G401.6 (cell line): ENCODE measurements around the gene TMEM72.

ENCODE experiments used
- FAIRE-seq: peaks from 2 replicates; lab custom pipeline; 2012; peaks lifted over from hg19 to GRCh38; lab: Jason Lieb, UNC

The TMEM72 gene

DNA sequence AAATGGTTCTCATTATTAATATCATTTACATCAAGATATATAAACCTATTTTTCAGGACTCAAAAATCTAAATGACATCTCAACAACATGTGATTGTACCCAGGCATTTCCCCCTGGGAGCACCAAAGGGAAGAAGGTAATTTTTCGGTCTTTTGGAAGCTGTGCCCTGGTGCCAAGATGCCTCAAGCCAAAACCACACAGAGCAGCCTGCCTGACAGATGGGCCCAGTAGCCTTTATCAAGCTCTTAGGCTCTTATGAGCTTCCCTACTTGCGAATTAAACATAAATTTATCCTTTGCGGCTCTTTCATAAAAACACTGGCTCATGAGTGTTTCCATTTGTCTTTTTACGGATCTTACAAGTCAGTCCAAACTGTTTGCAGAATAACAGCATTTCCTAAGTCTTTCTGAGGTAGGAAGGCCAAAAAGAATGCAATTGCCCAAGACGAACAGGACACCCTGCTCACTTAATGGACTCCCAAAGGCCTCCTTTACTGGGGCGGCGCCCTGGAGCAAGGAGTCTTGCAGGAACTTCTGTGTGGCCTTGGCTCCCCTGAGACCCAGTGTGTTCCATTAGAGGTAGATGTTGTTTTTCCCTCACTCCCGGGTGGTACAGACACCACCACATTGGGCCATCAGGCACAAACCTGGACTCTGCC lies 44.4 kb downstream of the TMEM72 start:
- no peak for FAIRE-seq

GRCh38 chr10:44956226-44956625 lies 45.1 kb downstream of the TMEM72 start:
- FAIRE-seq, result no peak

- FAIRE-seq, result no peak
These were observed 45.9 kb downstream of the TMEM72 start for GRCh38 chr10:44956717-44957706.

DNA sequence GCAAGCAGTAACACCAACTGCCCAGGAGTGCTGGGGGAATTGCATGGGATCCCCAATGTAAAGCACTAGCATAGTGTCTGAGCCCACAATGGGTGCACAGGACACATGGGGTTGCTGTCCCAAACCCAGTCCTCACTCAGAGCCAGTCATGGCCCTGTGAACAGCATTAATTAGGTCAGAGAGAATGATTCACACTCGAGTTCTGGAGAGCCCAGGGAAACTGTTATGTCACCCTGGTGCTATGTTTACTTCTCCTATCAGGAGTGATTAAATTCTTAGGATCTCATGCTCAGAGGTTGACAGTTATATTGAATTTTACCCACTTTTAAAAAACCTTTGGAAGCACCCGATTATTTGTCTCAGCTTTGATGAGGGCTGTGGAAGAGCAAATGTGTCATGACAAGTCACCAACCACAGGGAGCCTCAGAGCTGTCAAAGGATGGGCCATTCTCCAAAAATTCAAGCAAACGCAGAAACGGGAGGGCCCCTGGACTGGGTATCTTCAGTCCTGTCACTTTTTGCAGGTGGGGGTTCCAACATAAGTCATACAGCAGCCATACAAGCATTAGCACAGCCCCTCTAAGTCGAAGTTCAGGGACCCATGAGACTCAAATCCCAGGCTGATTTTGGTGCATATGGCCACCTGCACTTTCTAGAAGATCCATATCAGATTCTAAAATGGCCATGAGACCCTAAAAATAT lies 47.2 kb downstream of the TMEM72 start:
- FAIRE-seq, result no peak

- no peak for FAIRE-seq
These were observed 47.7 kb downstream of the TMEM72 start for GRCh38 chr10:44958898-44959246.

- FAIRE-seq, result no peak
These were observed 48.3 kb downstream of the TMEM72 start, which contains the start of gene RASSF4 for GRCh38 chr10:44959247-44960087. Gene RASSF4 (plus strand): TSS chr10:44959802. CDS start chr10:44970203, 10,401 bp downstream.

- FAIRE-seq, result no peak
These were observed 48.9 kb downstream of the TMEM72 start for GRCh38 chr10:44960088-44960460.

GRCh38 chr10:44960482-44961229 lies 49.5 kb downstream of the TMEM72 start:
- no peak for FAIRE-seq

GRCh38 chr10:44961230-44961571 lies 50.1 kb downstream of the TMEM72 start:
- no peak for FAIRE-seq

- FAIRE-seq, result no peak
These were observed 51.0 kb downstream of the TMEM72 start for GRCh38 chr10:44961931-44962750.

- FAIRE-seq, result no peak
These were observed 52.0 kb downstream of the TMEM72 start for GRCh38 chr10:44962870-44963738.

GRCh38 chr10:44963772-44964633 lies 52.9 kb downstream of the TMEM72 start:
- no peak for FAIRE-seq

DNA sequence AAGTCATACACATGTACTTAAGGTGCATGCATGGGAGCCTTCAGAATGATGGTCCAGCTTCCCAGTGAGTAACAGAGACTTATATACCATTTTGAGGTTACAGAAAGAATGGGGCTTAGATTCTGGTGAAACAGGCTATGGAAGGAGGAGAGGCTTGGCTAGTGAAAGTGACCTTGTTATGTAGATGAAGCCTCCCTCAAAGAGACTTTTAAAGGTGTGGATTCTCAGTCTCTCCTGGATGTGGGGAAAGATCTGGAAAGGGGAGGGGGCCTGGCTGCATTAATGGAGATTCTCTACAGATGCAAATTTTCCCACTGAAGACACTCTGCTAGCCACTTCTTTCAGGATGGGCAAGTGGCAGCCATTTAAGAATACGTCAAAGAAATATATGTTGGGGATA lies 54.0 kb downstream of the TMEM72 start:
- no peak for FAIRE-seq

DNA sequence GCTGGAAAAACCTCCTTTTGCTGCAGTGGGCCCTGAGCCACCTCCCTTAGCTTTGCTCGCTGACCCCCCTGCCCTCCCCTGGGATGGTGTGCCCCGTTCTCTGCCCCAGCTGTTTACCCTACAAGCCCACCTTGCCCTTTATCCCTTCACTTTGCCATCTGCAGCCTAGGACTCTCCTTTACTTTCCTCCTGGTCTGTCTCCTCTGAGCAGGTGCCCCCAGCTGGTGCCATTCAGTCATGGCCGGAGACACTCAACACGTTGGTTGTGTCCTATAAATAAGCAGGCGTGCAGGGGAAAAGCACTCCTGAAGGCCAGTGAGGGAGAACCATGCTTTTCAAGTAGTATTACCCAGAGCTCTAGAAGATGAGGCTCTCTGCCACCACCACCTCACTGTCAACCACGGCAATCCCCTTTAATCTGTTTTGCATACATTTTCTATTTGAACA lies 54.5 kb downstream of the TMEM72 start:
- FAIRE-seq, result no peak

DNA sequence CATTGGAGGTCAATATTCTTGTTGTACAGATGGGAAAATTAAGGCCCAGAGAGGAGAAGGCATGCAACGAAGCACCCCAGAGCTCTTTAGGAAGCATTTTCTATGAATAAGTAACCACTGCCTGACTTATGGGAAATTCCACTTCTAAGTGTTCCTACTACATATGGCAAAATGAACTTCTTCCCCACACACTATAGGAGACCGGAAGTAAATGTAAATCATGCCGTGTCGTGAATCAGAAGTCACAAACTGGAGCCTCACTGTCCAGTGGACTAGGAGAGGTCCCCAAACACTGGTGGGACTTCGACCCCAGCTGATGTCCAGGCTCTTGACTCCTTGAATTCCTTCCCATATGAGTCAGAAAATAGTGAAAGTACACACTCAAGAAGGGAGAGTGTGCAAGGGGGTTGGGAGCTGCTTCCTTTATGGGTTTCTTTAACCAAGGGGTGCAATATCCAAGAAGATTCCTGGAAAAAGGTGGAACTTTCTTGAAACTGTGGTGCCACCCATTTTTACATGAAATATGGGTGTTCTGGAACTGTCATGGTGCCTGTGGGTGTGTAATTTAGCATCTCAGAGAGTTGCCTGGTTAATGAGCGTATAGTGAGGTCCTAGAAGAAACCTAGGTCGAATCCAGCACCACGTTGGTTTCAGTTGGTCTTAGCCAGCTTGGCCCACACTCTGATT lies 55.1 kb downstream of the TMEM72 start:
- no peak for FAIRE-seq

- FAIRE-seq, result no peak
These were observed 55.8 kb downstream of the TMEM72 start for GRCh38 chr10:44966816-44967509.

- FAIRE-seq, result no peak
These were observed 56.5 kb downstream of the TMEM72 start for GRCh38 chr10:44967616-44968015.
